OCI-LY7 (cell line): ENCODE results near the gene IMPDH1.

ENCODE experiments used
- EZH2phosphoT487 ChIP-seq: fragments of 200-600 bp; sonication (generic); IDR thresholded peaks from 2 replicates; pipeline ENCODE4 v1.6.1; 2018; ENCODE audit warnings: low read depth, borderline replicate concordance, mild to moderate bottlenecking, mixed run types, antibody characterized with exemption, low read length, moderate library complexity, mixed read lengths
- TF ChIP-seq, protein P1 (sequence below): fragments of 200-600 bp; sonication (generic); conservative IDR thresholded peaks from 2 replicates; pipeline ENCODE4 v1.5.1; 2014; ENCODE audit warnings: mild to moderate bottlenecking, antibody characterized with exemption, low read length, moderate library complexity, mixed read lengths

DNA sequence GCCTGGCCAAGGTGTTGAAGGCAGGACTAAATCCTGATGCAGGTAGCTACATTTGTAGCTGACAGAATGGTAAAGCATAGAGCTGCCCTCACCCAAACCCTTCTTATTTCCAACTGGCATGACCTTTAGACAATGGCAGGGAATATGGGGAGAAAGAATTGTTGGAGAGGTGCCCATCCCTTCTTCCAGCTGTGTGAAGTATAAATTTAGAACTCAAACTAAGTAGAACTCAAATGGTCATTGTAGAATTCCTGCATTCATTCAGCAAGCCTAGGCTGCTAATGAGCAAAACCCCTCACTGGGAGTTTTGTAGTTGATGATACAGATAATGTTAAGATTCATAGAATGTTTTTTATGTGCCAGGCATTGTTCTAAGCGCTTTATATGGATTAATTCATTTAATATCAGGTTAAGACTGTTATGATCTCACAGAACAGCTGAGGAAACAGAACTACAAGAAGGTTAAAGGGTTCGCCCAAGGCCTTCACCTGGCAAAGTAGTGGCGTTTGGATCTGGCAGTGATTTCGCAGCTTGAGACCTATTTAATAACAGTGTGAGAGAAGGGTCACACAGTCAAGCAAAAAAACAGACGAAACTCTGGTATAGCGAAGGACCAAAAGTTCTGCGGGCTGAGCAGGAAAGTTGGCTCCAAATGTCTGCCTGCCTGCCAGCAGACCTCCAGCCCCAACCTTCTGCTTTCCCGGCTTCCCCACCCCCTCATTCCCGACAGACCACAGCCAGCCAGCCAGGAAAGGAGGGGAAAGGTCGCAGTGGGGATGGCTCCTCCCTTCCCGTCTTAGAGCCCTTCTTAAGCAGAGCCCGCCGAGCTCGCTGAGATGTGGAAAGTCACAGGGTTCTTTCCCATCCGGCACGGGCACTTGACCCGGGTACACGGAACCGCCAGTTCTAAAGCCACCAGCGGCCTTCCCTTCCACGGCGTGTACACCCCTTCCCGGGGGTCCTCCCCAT, 44.3 kb upstream of the IMPDH1 start:
- TF ChIP-seq, protein P1, sequence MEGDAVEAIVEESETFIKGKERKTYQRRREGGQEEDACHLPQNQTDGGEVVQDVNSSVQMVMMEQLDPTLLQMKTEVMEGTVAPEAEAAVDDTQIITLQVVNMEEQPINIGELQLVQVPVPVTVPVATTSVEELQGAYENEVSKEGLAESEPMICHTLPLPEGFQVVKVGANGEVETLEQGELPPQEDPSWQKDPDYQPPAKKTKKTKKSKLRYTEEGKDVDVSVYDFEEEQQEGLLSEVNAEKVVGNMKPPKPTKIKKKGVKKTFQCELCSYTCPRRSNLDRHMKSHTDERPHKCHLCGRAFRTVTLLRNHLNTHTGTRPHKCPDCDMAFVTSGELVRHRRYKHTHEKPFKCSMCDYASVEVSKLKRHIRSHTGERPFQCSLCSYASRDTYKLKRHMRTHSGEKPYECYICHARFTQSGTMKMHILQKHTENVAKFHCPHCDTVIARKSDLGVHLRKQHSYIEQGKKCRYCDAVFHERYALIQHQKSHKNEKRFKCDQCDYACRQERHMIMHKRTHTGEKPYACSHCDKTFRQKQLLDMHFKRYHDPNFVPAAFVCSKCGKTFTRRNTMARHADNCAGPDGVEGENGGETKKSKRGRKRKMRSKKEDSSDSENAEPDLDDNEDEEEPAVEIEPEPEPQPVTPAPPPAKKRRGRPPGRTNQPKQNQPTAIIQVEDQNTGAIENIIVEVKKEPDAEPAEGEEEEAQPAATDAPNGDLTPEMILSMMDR = no peak
- no peak for TF ChIP-seq EZH2phosphoT487
